AG09319 (cell line): ENCODE data around the gene ADGRB2.

Experiments used
- DNase-seq: peaks from one replicate; pipeline ENCODE4 v3.0.0-alpha.2; 2010; ENCODE audit warnings: low read depth; ENCODE audit errors: extremely low read depth
- CTCF ChIP-seq: IDR thresholded peaks from 2 replicates; pipeline ENCODE4 v1.5.1; 2011; ENCODE audit warnings: low read depth, mild to moderate bottlenecking, inconsistent platforms, low read length, moderate library complexity

ADGRB2 gene

GRCh38 chr1:31780632-31781031 is 16.5 kb upstream of the ADGRB2 start:
- TF ChIP-seq CTCF: no peak
- no peak for DNase-seq

GRCh38 chr1:31779687-31780086 is 15.5 kb upstream of the ADGRB2 start:
- DNase-seq: no peak
- TF ChIP-seq CTCF: no peak

- DNase-seq: no peak
- TF ChIP-seq CTCF: no peak
Measured at GRCh38 chr1:31778763-31779488, 14.8 kb upstream of the ADGRB2 start.

- no peak for TF ChIP-seq CTCF
- DNase-seq: no peak
Measured at GRCh38 chr1:31776516-31776915, 12.4 kb upstream of the ADGRB2 start.

- TF ChIP-seq CTCF: no peak
- DNase-seq: no peak
Measured at GRCh38 chr1:31776032-31776431, 11.9 kb upstream of the ADGRB2 start.

- no peak for DNase-seq
- TF ChIP-seq CTCF: no peak
Measured at GRCh38 chr1:31775210-31775999, 11.3 kb upstream of the ADGRB2 start.

GRCh38 chr1:31774495-31774894 is 10.4 kb upstream of the ADGRB2 start:
- no peak for DNase-seq
- TF ChIP-seq CTCF: no peak
